ENCODE results near the gene LRPPRC. TPM values are rescaled to one million over a fixed set of nuclear protein-coding genes. Genes with fewer than 3 reads are reported as not detected.

The LRPPRC gene
- total RNA-seq, 1 donor: 57.2 TPM

DNA sequence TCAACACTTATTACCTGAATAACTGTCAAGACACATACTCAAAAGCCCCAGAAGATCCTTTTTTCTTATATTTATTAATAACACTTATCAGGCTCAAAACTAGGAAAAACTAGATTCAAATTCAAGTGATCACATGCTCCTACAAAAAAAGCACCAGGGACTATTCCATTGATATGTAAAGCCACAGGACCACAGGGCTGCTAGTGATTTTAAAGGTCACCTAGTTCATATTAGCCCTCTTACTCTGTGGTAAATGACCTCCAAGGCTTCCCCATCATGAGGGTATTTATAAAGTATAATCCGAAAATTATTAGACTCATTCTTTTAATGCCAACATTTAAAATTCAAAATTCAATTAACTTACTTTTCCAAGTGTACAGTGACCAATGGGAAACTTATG is 52.5 kb downstream of the LRPPRC start:
- H3K36me3 ChIP-seq (ENCODE audit: insufficient read depth, low read length): peaks cover 50% of the 10 kb centered on the region
- peaks cover 9% of the 10 kb centered on the region for H3K79me2 ChIP-seq (ENCODE audit: insufficient read depth, low read length)
- H4K20me1 ChIP-seq (ENCODE audit: insufficient read depth, low read length): no peaks in the 10 kb centered on the region
- no peak overlapping the region for H3K4me2 ChIP-seq (ENCODE audit: insufficient read depth, low read length)
- no peak overlapping the region for H3K4me3 ChIP-seq (ENCODE audit: insufficient read depth, low read length)
- no peak for TF ChIP-seq CTCF (IDR thresholded peaks at IDR 0.05; ENCODE audit: extremely low read depth, low read depth, low read length)
- no peak overlapping the region for H3K27ac ChIP-seq (ENCODE audit: low read depth, low read length)
- no peaks in the 10 kb centered on the region for H3K9me3 ChIP-seq (ENCODE audit: low read depth, low read length)
- DNase-seq (ENCODE audit: insufficient read length, low spot score, missing footprints): no peak
- H3K4me1 ChIP-seq (ENCODE audit: insufficient read depth, low read length): no peaks in the 10 kb centered on the region
- H3K27me3 ChIP-seq (ENCODE audit: insufficient read depth, low read length): no peaks in the 10 kb centered on the region
- no peak overlapping the region for H2AFZ ChIP-seq (ENCODE audit: low read length)

DNA sequence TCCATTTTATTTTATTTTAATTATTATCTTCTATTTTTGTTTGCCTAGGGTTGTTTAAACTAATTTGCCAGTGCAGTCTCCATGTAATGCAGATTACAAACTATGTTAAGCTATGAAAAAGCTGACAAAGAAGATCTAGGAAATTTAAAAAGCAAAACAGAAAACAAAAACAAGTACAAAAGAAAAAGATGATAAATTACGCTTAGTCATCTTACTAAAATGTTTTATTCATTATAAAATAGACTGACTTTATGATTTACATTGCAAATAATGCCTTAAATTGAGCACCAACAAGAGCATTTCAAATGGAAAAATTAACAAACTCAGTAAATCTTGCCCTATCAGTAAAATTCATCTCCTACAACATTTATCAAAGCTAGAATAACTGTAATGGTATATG is 52.9 kb downstream of the LRPPRC start:
- Histone ChIP-seq H3K4me2 (ENCODE audit: insufficient read depth, low read length) (no peak overlapping the region), H3K36me3 (ENCODE audit: insufficient read depth, low read length) (peaks cover 46% of the 10 kb centered on the region), H3K9me3 (ENCODE audit: low read depth, low read length) (no peaks in the 10 kb centered on the region), H4K20me1 (ENCODE audit: insufficient read depth, low read length) (no peaks in the 10 kb centered on the region), H3K4me1 (ENCODE audit: insufficient read depth, low read length) (no peaks in the 10 kb centered on the region), H3K27me3 (ENCODE audit: insufficient read depth, low read length) (no peaks in the 10 kb centered on the region), H3K79me2 (ENCODE audit: insufficient read depth, low read length) (peaks cover 9% of the 10 kb centered on the region), H3K27ac (ENCODE audit: low read depth, low read length) (no peak overlapping the region), H2AFZ (ENCODE audit: low read length) (no peak overlapping the region), H3K4me3 (ENCODE audit: insufficient read depth, low read length) (no peak overlapping the region)
- no peak for TF ChIP-seq CTCF (IDR thresholded peaks at IDR 0.05; ENCODE audit: extremely low read depth, low read depth, low read length)
- no peak for DNase-seq (ENCODE audit: insufficient read length, low spot score, missing footprints)

GRCh38 chr2:43941966-43942365 is 53.8 kb downstream of the LRPPRC start:
- peaks cover 37% of the 10 kb centered on the region for H3K36me3 ChIP-seq (ENCODE audit: insufficient read depth, low read length)
- H4K20me1 ChIP-seq (ENCODE audit: insufficient read depth, low read length): no peaks in the 10 kb centered on the region
- H3K4me3 ChIP-seq (ENCODE audit: insufficient read depth, low read length): no peak overlapping the region
- H3K4me1 ChIP-seq (ENCODE audit: insufficient read depth, low read length): no peaks in the 10 kb centered on the region
- DNase-seq (ENCODE audit: insufficient read length, low spot score, missing footprints): no peak
- H3K27ac ChIP-seq (ENCODE audit: low read depth, low read length): no peak overlapping the region
- H2AFZ ChIP-seq (ENCODE audit: low read length): no peak overlapping the region
- no peaks in the 10 kb centered on the region for H3K9me3 ChIP-seq (ENCODE audit: low read depth, low read length)
- no peak overlapping the region for H3K4me2 ChIP-seq (ENCODE audit: insufficient read depth, low read length)
- H3K79me2 ChIP-seq (ENCODE audit: insufficient read depth, low read length): peaks cover 9% of the 10 kb centered on the region
- TF ChIP-seq CTCF (IDR thresholded peaks at IDR 0.05; ENCODE audit: extremely low read depth, low read depth, low read length): no peak
- H3K27me3 ChIP-seq (ENCODE audit: insufficient read depth, low read length): no peaks in the 10 kb centered on the region

DNA sequence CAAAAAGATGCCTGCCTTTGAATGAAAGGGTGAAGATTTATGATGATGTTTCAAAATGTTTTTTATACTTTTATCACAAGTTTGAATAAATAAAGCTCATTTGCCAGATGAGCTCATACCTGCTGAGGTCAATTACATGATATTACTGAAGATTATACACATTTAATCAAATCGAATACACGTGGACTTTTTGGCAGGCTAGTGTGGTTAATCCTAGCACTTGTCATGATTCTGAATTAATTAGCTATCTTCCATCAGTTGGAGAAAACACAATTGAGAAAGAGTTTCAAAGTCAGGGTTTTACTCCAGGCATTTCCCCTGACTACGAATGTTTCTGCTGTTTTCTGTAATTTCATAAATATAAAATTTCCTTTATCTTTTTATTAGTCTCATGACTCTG is 54.4 kb downstream of the LRPPRC start:
- Histone ChIP-seq H3K4me3 (ENCODE audit: insufficient read depth, low read length) (no peak overlapping the region), H4K20me1 (ENCODE audit: insufficient read depth, low read length) (no peaks in the 10 kb centered on the region), H3K27me3 (ENCODE audit: insufficient read depth, low read length) (no peaks in the 10 kb centered on the region), H3K9me3 (ENCODE audit: low read depth, low read length) (no peaks in the 10 kb centered on the region), H3K27ac (ENCODE audit: low read depth, low read length) (no peak overlapping the region), H3K4me2 (ENCODE audit: insufficient read depth, low read length) (no peak overlapping the region), H3K4me1 (ENCODE audit: insufficient read depth, low read length) (no peaks in the 10 kb centered on the region), H3K36me3 (ENCODE audit: insufficient read depth, low read length) (peaks cover 31% of the 10 kb centered on the region), H2AFZ (ENCODE audit: low read length) (no peak overlapping the region), H3K79me2 (ENCODE audit: insufficient read depth, low read length) (peaks cover 10% of the 10 kb centered on the region)
- no peak for DNase-seq (ENCODE audit: insufficient read length, low spot score, missing footprints)
- no peak for TF ChIP-seq CTCF (IDR thresholded peaks at IDR 0.05; ENCODE audit: extremely low read depth, low read depth, low read length)

All from osteoblast (primary cell).